ENCODE results near the gene KIF13A. TPM values are rescaled to one million over a fixed set of nuclear protein-coding genes. Genes with fewer than 3 reads are reported as not detected.
A peak's percentile ranks its signal among the peaks of the same experiment; 100 is the strongest.

The KIF13A gene
- total and polyA plus RNA-seq, 2 donors (not counting 3 experiments of a cell fraction or from before 2014, with no cell fraction given): 24.9 to 65.8 TPM

DNA sequence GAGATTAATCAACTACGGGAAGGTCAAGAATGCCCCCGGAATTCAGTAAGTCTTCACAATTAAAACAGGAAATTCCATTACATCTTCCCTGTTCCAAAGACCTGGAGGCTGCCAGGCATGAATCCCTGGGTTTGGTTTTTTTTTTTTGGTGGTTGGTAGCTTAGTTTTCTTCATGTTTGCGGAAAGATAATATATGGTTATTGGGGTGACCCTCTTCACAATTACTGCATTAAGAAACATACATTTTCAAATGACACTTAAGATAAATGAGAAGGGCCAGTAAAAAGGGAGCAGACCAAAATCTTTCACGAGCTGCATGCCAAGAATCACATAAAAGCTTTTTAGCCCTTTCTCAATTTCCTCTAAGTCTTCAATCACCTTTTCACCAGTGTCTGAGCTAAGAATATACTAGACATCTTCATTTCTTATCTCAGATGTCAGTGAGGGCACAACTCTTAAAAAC lies 64.0 kb downstream of the KIF13A start:
- peaks cover 18% of the 10 kb centered on the region for H3K4me1 ChIP-seq (ENCODE audit: control insufficient read depth, extremely low read depth, insufficient read depth, low read length)
- peaks cover 0 to 2% of the 10 kb centered on the region in 2 experiments for H3K36me3 ChIP-seq (ENCODE audit: control insufficient read depth in 2 of 2, extremely low read depth in 1 of 2, insufficient read depth in 2 of 2, low read length in 2 of 2)
- H3K4me3 ChIP-seq (replicated peaks in 1 of 3; ENCODE audit: insufficient read depth in 1 of 3, low read depth in 1 of 3, low read length in 3 of 3): no peak overlapping the region
- dilution Hi-C loops (cut with MboI; ENCODE audit: extremely low pct_ligation_motif_present, low sequenced_read_pairs) (no loop called here), intact Hi-C loops (cut with micrococcal nuclease) (no loop called here)
- no TSS peak for BruUV-seq (replicated peaks)
- H3K27me3 ChIP-seq (ENCODE audit: control insufficient read depth in 2 of 2, insufficient read depth in 2 of 2, low read length in 2 of 2): no peaks in the 10 kb centered on the region
- ChIA-PET POLR2A (no interaction called here), CTCF (interaction anchor here (0.7 to 1.2 kb wide), 5 partner anchors 18 to 231 kb away, joined by 3 to 4 read pairs (median 3); partner anchors contain the start of genes KDM1B and TPMT)
- DNase-seq (ENCODE audit: low read depth, low spot score) (peak; percentile 41), FAIRE-seq (peak; percentile 52)
- H4K20me1 ChIP-seq (replicated peaks; ENCODE audit: control insufficient read depth, extremely low read depth, insufficient read depth, low read length): no peaks in the 10 kb centered on the region
- H3K27ac ChIP-seq (ENCODE audit: insufficient read depth, low read depth, low read length): peak overlapping the region; percentile 51
- no peak overlapping the region for H2AFZ ChIP-seq (ENCODE audit: low read depth, low read length)
- H3K9me1 ChIP-seq (replicated peaks; ENCODE audit: control insufficient read depth, extremely low read depth, insufficient read depth, low read length): no peaks in the 10 kb centered on the region
- no peaks in the 10 kb centered on the region for H3K9me3 ChIP-seq (replicated peaks; ENCODE audit: control insufficient read depth, insufficient read depth, low read length)
- peak overlapping the region; percentile 45 for H3K4me2 ChIP-seq (ENCODE audit: insufficient read depth, low read length)
- H3K9ac ChIP-seq (replicated peaks; ENCODE audit: extremely low read depth, insufficient read depth, low read length): peak overlapping the region; percentile 5
- peaks cover 23% of the 10 kb centered on the region for H3K79me2 ChIP-seq (ENCODE audit: control insufficient read depth, insufficient read depth, low read length)
- TF ChIP-seq GATA2 (IDR thresholded peaks at IDR 0.05; ENCODE audit: insufficient read depth, insufficient read length, low read depth, low read length) (no peak), POLR2AphosphoS5 (IDR thresholded peaks at IDR 0.05; ENCODE audit: insufficient read depth, low read depth, low read length) (peak; percentile 11)

DNA sequence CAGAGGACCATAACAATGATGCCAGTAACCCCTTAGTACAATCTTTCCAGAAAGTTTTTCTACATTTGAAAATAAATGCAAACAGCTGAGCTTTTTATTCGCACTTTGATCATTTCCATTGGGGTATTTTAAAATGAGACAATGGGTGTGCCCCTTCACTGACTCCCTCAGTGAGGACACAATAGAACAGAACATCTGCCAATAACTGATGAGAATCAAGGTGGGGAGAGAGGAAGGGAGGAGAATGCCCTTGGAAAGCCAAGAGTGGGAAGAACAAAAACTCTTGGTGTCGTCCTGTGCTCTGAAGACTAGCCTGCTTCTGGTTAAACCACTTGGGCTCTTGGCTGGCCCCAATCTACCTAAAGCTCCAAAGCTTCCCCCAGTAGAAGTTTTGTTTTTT lies 66.0 kb downstream of the KIF13A start:
- ChIA-PET POLR2A (no interaction called here), CTCF (interaction anchor here (1.0 kb wide), 2 partner anchors 11 to 15 kb away, joined by 3 to 4 read pairs; no protein-coding TSS in a partner anchor)
- Histone ChIP-seq H4K20me1 (replicated peaks; ENCODE audit: control insufficient read depth, extremely low read depth, insufficient read depth, low read length) (no peaks in the 10 kb centered on the region), H3K4me2 (ENCODE audit: insufficient read depth, low read length) (no peak overlapping the region), H3K36me3 (ENCODE audit: control insufficient read depth in 2 of 2, extremely low read depth in 1 of 2, insufficient read depth in 2 of 2, low read length in 2 of 2) (peaks cover 0 to 2% of the 10 kb centered on the region in 2 experiments), H3K79me2 (ENCODE audit: control insufficient read depth, insufficient read depth, low read length) (peaks cover 22% of the 10 kb centered on the region), H3K4me1 (ENCODE audit: control insufficient read depth, extremely low read depth, insufficient read depth, low read length) (peaks cover 14% of the 10 kb centered on the region), H2AFZ (ENCODE audit: low read depth, low read length) (no peak overlapping the region), H3K9ac (replicated peaks; ENCODE audit: extremely low read depth, insufficient read depth, low read length) (no peak overlapping the region), H3K27ac (ENCODE audit: insufficient read depth, low read depth, low read length) (no peak overlapping the region), H3K9me3 (replicated peaks; ENCODE audit: control insufficient read depth, insufficient read depth, low read length) (no peaks in the 10 kb centered on the region), H3K9me1 (replicated peaks; ENCODE audit: control insufficient read depth, extremely low read depth, insufficient read depth, low read length) (no peaks in the 10 kb centered on the region), H3K4me3 (replicated peaks in 1 of 3; ENCODE audit: insufficient read depth in 1 of 3, low read depth in 1 of 3, low read length in 3 of 3) (no peak overlapping the region), H3K27me3 (ENCODE audit: control insufficient read depth in 2 of 2, insufficient read depth in 2 of 2, low read length in 2 of 2) (no peaks in the 10 kb centered on the region)
- DNase-seq (ENCODE audit: low read depth, low spot score) (no peak), FAIRE-seq (no peak)
- intact Hi-C loops (cut with micrococcal nuclease): no loop called here
- BruUV-seq (replicated peaks): no TSS peak
- no peak for TF ChIP-seq POLR2AphosphoS5 (IDR thresholded peaks at IDR 0.05; ENCODE audit: insufficient read depth, low read depth, low read length)
- TF ChIP-seq FOS (IDR thresholded peaks at IDR 0.05; ENCODE audit: borderline replicate concordance, insufficient read depth, low read length): no peak
- TF ChIP-seq JUN (IDR thresholded peaks at IDR 0.05; ENCODE audit: borderline replicate concordance, insufficient read depth, insufficient read length, low read depth): no peak
- TF ChIP-seq POLR2A (IDR thresholded peaks at IDR 0.05; ENCODE audit: low read depth, low read length): no peak
- TF ChIP-seq GATA2 (IDR thresholded peaks at IDR 0.05; ENCODE audit: insufficient read depth, insufficient read length, low read depth, low read length): no peak
- TF ChIP-seq, protein P1, sequence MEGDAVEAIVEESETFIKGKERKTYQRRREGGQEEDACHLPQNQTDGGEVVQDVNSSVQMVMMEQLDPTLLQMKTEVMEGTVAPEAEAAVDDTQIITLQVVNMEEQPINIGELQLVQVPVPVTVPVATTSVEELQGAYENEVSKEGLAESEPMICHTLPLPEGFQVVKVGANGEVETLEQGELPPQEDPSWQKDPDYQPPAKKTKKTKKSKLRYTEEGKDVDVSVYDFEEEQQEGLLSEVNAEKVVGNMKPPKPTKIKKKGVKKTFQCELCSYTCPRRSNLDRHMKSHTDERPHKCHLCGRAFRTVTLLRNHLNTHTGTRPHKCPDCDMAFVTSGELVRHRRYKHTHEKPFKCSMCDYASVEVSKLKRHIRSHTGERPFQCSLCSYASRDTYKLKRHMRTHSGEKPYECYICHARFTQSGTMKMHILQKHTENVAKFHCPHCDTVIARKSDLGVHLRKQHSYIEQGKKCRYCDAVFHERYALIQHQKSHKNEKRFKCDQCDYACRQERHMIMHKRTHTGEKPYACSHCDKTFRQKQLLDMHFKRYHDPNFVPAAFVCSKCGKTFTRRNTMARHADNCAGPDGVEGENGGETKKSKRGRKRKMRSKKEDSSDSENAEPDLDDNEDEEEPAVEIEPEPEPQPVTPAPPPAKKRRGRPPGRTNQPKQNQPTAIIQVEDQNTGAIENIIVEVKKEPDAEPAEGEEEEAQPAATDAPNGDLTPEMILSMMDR (IDR thresholded peaks at IDR 0.05; ENCODE audit: extremely low read depth in 1 of 2, insufficient read depth in 1 of 2, low read depth in 1 of 2, low read length in 2 of 2): no peak
- no peak for TF ChIP-seq MYC (IDR thresholded peaks at IDR 0.05; ENCODE audit: low read depth, low read length)
- TF ChIP-seq EZH2 (IDR thresholded peaks at IDR 0.05; ENCODE audit: borderline replicate concordance, low read depth, low read length, severe bottlenecking): no peak
- TF ChIP-seq, protein P2, sequence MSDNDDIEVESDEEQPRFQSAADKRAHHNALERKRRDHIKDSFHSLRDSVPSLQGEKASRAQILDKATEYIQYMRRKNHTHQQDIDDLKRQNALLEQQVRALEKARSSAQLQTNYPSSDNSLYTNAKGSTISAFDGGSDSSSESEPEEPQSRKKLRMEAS (IDR thresholded peaks at IDR 0.05; ENCODE audit: insufficient read depth, insufficient read length): no peak
- dilution Hi-C loops (cut with MboI; ENCODE audit: extremely low pct_ligation_motif_present, low sequenced_read_pairs): no loop called here

Data from endothelial cell of umbilical vein (primary cell).